ENCODE data around the gene VSIR. TPM values are rescaled to one million over a fixed set of nuclear protein-coding genes. Genes with fewer than 3 reads are reported as not detected.

The VSIR gene
- total and polyA plus RNA-seq, 9 of the 15 experiments (the other 6 are each of a cell fraction or from before 2014, with no cell fraction given): 0.14 to 20.5 (median 9.3) TPM

- TF ChIP-seq FOXO4 (CRISPR knock-in tag; IDR thresholded peaks at IDR 0.05): no peak
- no peak for TF ChIP-seq HDAC3 (IDR thresholded peaks at IDR 0.05; ENCODE audit: borderline replicate concordance, partially characterized antibody)
- TF ChIP-seq TOE1 (IDR thresholded peaks at IDR 0.05; ENCODE audit: borderline replicate concordance): no peak
- peak; percentile 87; the same call in 1 of the 2 replicates for TF ChIP-seq TOE1 (CRISPR knock-in tag; IDR thresholded peaks at IDR 0.05; ENCODE audit: borderline replicate concordance, low read depth)
- TF ChIP-seq ZBTB33 (CRISPR knock-in tag; IDR thresholded peaks at IDR 0.05): peak; percentile 59; the same call in 1 of the 2 replicates
- no peak for TF ChIP-seq ATF6 (CRISPR knock-in tag; IDR thresholded peaks at IDR 0.05)
- no peak for TF ChIP-seq BDP1 (IDR thresholded peaks at IDR 0.05; ENCODE audit: insufficient read depth, insufficient read length)
- TF ChIP-seq NR2C2 (CRISPR knock-in tag; IDR thresholded peaks at IDR 0.05): 0 out of 2 replicates have a peak, but pooled peaks have one; percentile 37
- no peak; the same call in 1 of the 2 replicates for TF ChIP-seq NR2C2 (tag; IDR thresholded peaks at IDR 0.05)
- peak in 1 of 2 experiments; percentile 75; a peak in 2 of 4 replicates for TF ChIP-seq MNT (conservative IDR thresholded peaks at IDR 0.05)
- TF ChIP-seq SAFB (IDR thresholded peaks at IDR 0.05; ENCODE audit: borderline replicate concordance, low read depth, low read length): peak; percentile 81; the same call in 1 of the 2 replicates
- TF ChIP-seq CREB1 (IDR thresholded peaks at IDR 0.05): peak; percentile 19; the same call in 1 of the 2 replicates
- peak; percentile 73 for TF ChIP-seq CREB1 (CRISPR knock-in tag; IDR thresholded peaks at IDR 0.05)
- TF ChIP-seq UBTF (IDR thresholded peaks at IDR 0.05; ENCODE audit: borderline replicate concordance in 1 of 2, low read depth in 2 of 2, low read length in 2 of 2): peak in 1 of 2 experiments; percentile 77; a peak in 2 of 4 replicates
Observed at GRCh38 chr10:71773221-71773971, at the start of gene VSIR (continued).
